ENCODE results near the gene ATP2B2. TPM values are rescaled to one million over a fixed set of nuclear protein-coding genes. Genes with fewer than 3 reads are reported as not detected.

Gene ATP2B2
- total RNA-seq, 4 donors from 2014 or later, result not detected

DNA sequence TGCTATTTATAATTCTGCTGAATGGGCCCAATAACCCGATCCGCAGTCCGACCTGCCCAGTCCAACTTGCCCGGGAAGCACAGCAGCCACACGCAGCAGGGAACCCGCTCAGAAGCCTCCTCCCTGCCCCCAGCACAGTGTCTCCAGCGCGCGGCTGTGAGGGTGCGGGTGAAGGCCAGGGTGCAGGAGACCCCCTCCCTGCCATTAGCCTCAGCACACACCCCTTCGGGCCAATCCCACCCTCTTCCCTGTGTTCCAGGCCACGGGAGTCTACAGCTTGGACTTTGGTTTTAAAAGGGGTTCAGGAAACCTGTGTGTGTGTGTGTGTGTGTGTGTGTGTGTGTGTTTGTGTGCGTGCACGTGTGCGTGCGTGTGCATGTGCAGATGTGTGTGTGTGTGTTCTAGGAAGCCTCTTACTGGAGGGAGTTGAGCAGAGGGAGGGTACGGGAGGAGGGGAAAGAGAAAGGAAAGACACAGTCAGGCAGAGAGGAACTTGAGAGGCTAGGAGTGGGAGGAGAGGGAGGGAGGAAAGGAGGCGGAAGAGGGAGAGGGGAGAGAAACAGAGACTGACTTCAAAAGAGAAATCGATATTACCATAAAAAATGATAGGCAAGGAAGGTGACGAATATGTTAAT is 34.2 kb downstream of the ATP2B2 start:
- peaks cover 34% of the 10 kb centered on the region for H3K27me3 ChIP-seq
- no peaks in the 10 kb centered on the region for H3K4me1 ChIP-seq
- intact Hi-C loops (cut with DNase I; ENCODE audit: low total_unique reads) (no loop called here), in situ Hi-C loops (cut with MboI; ENCODE audit: low pct_ligation_motif_present in 1 of 4, low pct_unique_long_range_greater_than_20kb in 1 of 4, low sequenced_read_pairs in 3 of 4) (no loop called here)
- no peak for DNase-seq
- H3K4me3 ChIP-seq, result no peak overlapping the region
- 9 to 13% methylated on average over 7 to 19 of the region's 20 CpGs for WGBS, 2 donors (ENCODE audit: low coverage in 1 of 2)
- H3K27ac ChIP-seq, result no peak overlapping the region
- H3K36me3 ChIP-seq, result no peaks in the 10 kb centered on the region
- no peak for TF ChIP-seq POLR2A (IDR thresholded peaks at IDR 0.05)
- TF ChIP-seq POLR2AphosphoS5 (IDR thresholded peaks at IDR 0.05), result no peak
- TF ChIP-seq, protein P1, sequence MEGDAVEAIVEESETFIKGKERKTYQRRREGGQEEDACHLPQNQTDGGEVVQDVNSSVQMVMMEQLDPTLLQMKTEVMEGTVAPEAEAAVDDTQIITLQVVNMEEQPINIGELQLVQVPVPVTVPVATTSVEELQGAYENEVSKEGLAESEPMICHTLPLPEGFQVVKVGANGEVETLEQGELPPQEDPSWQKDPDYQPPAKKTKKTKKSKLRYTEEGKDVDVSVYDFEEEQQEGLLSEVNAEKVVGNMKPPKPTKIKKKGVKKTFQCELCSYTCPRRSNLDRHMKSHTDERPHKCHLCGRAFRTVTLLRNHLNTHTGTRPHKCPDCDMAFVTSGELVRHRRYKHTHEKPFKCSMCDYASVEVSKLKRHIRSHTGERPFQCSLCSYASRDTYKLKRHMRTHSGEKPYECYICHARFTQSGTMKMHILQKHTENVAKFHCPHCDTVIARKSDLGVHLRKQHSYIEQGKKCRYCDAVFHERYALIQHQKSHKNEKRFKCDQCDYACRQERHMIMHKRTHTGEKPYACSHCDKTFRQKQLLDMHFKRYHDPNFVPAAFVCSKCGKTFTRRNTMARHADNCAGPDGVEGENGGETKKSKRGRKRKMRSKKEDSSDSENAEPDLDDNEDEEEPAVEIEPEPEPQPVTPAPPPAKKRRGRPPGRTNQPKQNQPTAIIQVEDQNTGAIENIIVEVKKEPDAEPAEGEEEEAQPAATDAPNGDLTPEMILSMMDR (IDR thresholded peaks at IDR 0.05), result no peak
- no peaks in the 10 kb centered on the region for H3K9me3 ChIP-seq

DNA sequence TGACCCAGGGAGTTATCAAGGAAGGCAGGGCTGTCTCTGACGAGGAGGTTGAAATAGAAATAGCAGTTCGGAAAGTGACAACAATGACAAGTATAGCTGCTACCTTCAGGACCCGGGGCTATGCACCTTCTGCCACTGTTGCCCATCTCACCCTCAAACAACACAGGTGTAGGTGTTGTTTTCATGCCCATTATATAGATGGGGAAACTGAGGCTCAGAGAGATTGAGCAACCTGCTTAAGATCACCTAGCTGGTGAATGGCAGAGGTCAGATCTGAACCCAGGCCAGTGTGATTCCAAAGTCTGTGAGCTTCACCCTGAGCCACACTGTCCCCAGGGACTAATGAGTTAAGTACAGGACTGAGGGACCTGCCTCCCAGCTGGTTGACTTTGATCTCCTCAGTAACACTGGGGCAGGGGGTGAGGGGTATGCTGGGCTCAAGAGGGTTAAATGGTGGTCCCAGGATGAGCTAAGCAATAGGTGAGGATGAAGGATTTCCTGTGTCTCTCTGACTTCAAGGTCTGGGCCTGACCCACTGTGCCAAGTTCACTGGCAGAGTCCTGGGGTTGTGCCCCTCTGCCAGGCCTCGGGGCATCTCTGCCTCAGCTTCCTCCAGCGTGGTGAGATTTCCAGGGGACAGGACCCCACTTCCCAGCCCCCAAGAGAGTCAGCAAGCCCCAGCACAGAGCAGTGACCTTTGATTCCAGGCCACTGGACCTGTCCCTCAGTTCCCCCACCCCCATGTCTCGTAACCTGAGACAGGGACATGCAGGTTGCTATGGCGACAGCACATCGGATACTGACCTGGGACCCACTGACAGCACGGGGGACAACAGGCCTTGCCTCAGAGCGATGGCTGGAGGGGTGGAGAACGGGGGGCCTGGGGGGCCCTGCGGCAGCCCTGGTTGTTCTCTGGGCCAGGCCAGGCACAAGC is 35.0 kb downstream of the ATP2B2 start:
- H3K4me1 ChIP-seq, result no peaks in the 10 kb centered on the region
- intact Hi-C loops (cut with DNase I; ENCODE audit: low total_unique reads) (no loop called here), in situ Hi-C loops (cut with MboI; ENCODE audit: low pct_ligation_motif_present in 1 of 4, low pct_unique_long_range_greater_than_20kb in 1 of 4, low sequenced_read_pairs in 3 of 4) (no loop called here)
- no peaks in the 10 kb centered on the region for H3K9me3 ChIP-seq
- H3K27ac ChIP-seq, result no peak overlapping the region
- WGBS, 2 donors (ENCODE audit: low coverage in 1 of 2), result 25 to 51% methylated on average over 1 to 11 of the region's 12 CpGs
- TF ChIP-seq EP300 (IDR thresholded peaks at IDR 0.05; ENCODE audit: low read depth) (no peak), POLR2AphosphoS5 (IDR thresholded peaks at IDR 0.05) (no peak), POLR2A (IDR thresholded peaks at IDR 0.05) (no peak)
- TF ChIP-seq, protein P1 (IDR thresholded peaks at IDR 0.05), result no peak
- DNase-seq, result no peak
- H3K36me3 ChIP-seq, result no peaks in the 10 kb centered on the region
- peaks cover 34% of the 10 kb centered on the region for H3K27me3 ChIP-seq
- H3K4me3 ChIP-seq, result no peak overlapping the region

DNA sequence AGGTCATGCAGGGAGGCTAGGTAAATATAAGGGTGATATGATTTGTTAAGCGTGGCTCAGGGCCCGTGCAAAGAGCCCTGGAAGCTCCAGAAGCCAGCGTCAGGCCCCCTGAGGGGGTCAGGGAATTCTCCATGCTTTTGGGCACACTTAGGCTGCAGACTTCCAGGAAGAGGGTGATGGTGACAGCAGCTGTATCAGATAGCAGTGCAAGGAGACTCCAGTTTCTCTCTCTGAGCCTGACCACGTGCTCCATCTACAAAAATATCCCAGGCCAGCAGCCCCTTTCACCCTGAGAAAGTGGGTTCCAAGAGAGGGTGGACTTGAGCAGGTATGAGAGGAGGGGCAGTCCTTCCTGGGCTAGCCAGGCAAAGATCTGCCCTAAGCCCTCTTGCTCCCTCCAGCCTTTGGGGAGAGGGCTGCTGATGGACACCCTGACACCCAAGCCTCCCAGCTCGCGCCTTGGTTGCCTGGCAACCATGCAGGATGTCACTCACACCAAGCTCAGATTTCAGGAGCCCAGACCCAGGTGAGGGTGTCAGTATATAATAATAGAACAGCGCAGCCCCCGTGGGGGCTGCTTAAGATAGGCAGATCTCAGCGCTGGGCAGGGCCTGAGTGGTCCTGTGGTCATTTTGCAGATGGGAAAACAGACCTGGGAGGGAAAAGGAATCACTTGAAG is 35.8 kb downstream of the ATP2B2 start:
- WGBS, 2 donors (ENCODE audit: low coverage in 1 of 2), result 7 to 25% methylated on average over 3 to 9 of the region's 9 CpGs
- H3K27ac ChIP-seq, result no peak overlapping the region
- intact Hi-C loops (cut with DNase I; ENCODE audit: low total_unique reads) (no loop called here), in situ Hi-C loops (cut with MboI; ENCODE audit: low pct_ligation_motif_present in 1 of 4, low pct_unique_long_range_greater_than_20kb in 1 of 4, low sequenced_read_pairs in 3 of 4) (no loop called here)
- no peak for DNase-seq
- no peaks in the 10 kb centered on the region for H3K4me1 ChIP-seq
- no peak overlapping the region for H3K4me3 ChIP-seq
- no peaks in the 10 kb centered on the region for H3K9me3 ChIP-seq
- peaks cover 34% of the 10 kb centered on the region for H3K27me3 ChIP-seq
- TF ChIP-seq POLR2AphosphoS5 (IDR thresholded peaks at IDR 0.05) (no peak), EP300 (IDR thresholded peaks at IDR 0.05; ENCODE audit: low read depth) (no peak), POLR2A (IDR thresholded peaks at IDR 0.05) (no peak)
- TF ChIP-seq, protein P1 (IDR thresholded peaks at IDR 0.05), result no peak
- H3K36me3 ChIP-seq, result no peaks in the 10 kb centered on the region

All from transverse colon (tissue), 4 donors.